ENCODE results near the gene CDKN2AIPNL.

The CDKN2AIPNL gene

GRCh38 chr5:134447815-134448520, 36.3 kb upstream of the CDKN2AIPNL start:
- no peak for DNase-seq
- H3K36me3 Mint-ChIP-seq: no peaks in the 10 kb centered on the region
- peaks cover 4% of the 10 kb centered on the region for H3K27me3 Mint-ChIP-seq
- H3K27ac Mint-ChIP-seq: no peak overlapping the region
- H3K9me3 Mint-ChIP-seq: no peaks in the 10 kb centered on the region
- CTCF ChIA-PET: no interaction called here
- H3K4me3 Mint-ChIP-seq: no peak overlapping the region
- H3K4me1 Mint-ChIP-seq: no peaks in the 10 kb centered on the region

GRCh38 chr5:134446938-134447337, 35.3 kb upstream of the CDKN2AIPNL start:
- H3K4me1 Mint-ChIP-seq: no peaks in the 10 kb centered on the region
- CTCF ChIA-PET: interaction anchor here (0.9 kb wide), 1 partner anchor 35 kb away, joined by 4 read pairs; the partner anchor contains the start of gene CDKN2AIPNL
- DNase-seq: no peak
- no peaks in the 10 kb centered on the region for H3K9me3 Mint-ChIP-seq
- no peaks in the 10 kb centered on the region for H3K36me3 Mint-ChIP-seq
- no peak overlapping the region for H3K27ac Mint-ChIP-seq
- H3K4me3 Mint-ChIP-seq: no peak overlapping the region
- peaks cover 4% of the 10 kb centered on the region for H3K27me3 Mint-ChIP-seq

- DNase-seq: no peak
- H3K27ac Mint-ChIP-seq: no peak overlapping the region
- peaks cover 8% of the 10 kb centered on the region for H3K27me3 Mint-ChIP-seq
- H3K4me1 Mint-ChIP-seq: no peaks in the 10 kb centered on the region
- H3K4me3 Mint-ChIP-seq: no peak overlapping the region
- no peaks in the 10 kb centered on the region for H3K9me3 Mint-ChIP-seq
- no peaks in the 10 kb centered on the region for H3K36me3 Mint-ChIP-seq
- CTCF ChIA-PET: interaction anchor here (0.9 to 1.0 kb wide), 2 partner anchors 20 to 34 kb away, joined by 3 to 4 read pairs; partner anchors contain the start of gene CDKN2AIPNL
Measured at GRCh38 chr5:134445856-134446818, 34.5 kb upstream of the CDKN2AIPNL start.

GRCh38 chr5:134444941-134445471, 33.3 kb upstream of the CDKN2AIPNL start:
- H3K27ac Mint-ChIP-seq: no peak overlapping the region
- CTCF ChIA-PET: interaction anchor here (1.0 kb wide), 1 partner anchor 21 kb away, joined by 3 read pairs; no protein-coding TSS in a partner anchor
- no peak overlapping the region for H3K4me3 Mint-ChIP-seq

GRCh38 chr5:134440201-134440755, 28.6 kb upstream of the CDKN2AIPNL start:
- H3K4me3 Mint-ChIP-seq: no peak overlapping the region
- peaks cover 12% of the 10 kb centered on the region for H3K27me3 Mint-ChIP-seq
- H3K27ac Mint-ChIP-seq: no peak overlapping the region
- no peak for DNase-seq
- H3K36me3 Mint-ChIP-seq: no peaks in the 10 kb centered on the region
- peaks cover 15% of the 10 kb centered on the region for H3K4me1 Mint-ChIP-seq
- CTCF ChIA-PET: no interaction called here
- H3K9me3 Mint-ChIP-seq: no peaks in the 10 kb centered on the region

More at GRCh38 chr5:134444941-134445471, 33.3 kb upstream of the CDKN2AIPNL start:
- no peak for DNase-seq
- Mint-ChIP-seq H3K27me3 (peaks cover 8% of the 10 kb centered on the region), H3K36me3 (no peaks in the 10 kb centered on the region), H3K9me3 (no peaks in the 10 kb centered on the region), H3K4me1 (no peaks in the 10 kb centered on the region)

GRCh38 chr5:134439210-134439654, 27.6 kb upstream of the CDKN2AIPNL start:
- Mint-ChIP-seq H3K9me3 (no peaks in the 10 kb centered on the region), H3K4me1 (peaks cover 15% of the 10 kb centered on the region), H3K27me3 (peaks cover 12% of the 10 kb centered on the region), H3K4me3 (no peak overlapping the region), H3K27ac (no peak overlapping the region), H3K36me3 (no peaks in the 10 kb centered on the region)
- DNase-seq: no peak
- CTCF ChIA-PET: no interaction called here

GRCh38 chr5:134438721-134439123, 27.0 kb upstream of the CDKN2AIPNL start:
- peaks cover 15% of the 10 kb centered on the region for H3K4me1 Mint-ChIP-seq
- H3K27ac Mint-ChIP-seq: no peak overlapping the region
- DNase-seq: no peak
- H3K36me3 Mint-ChIP-seq: no peaks in the 10 kb centered on the region
- no peaks in the 10 kb centered on the region for H3K9me3 Mint-ChIP-seq
- CTCF ChIA-PET: no interaction called here
- H3K27me3 Mint-ChIP-seq: peaks cover 10% of the 10 kb centered on the region
- no peak overlapping the region for H3K4me3 Mint-ChIP-seq

- H3K4me3 Mint-ChIP-seq: no peak overlapping the region
- H3K27me3 Mint-ChIP-seq: peaks cover 8% of the 10 kb centered on the region
- DNase-seq: no peak
- peaks cover 15% of the 10 kb centered on the region for H3K4me1 Mint-ChIP-seq
- H3K27ac Mint-ChIP-seq: no peak overlapping the region
- no peaks in the 10 kb centered on the region for H3K36me3 Mint-ChIP-seq
- CTCF ChIA-PET: interaction anchor here (0.6 to 1.9 kb wide), 2 partner anchors 73 to 90 kb away, joined by 3 to 8 read pairs; no protein-coding TSS in a partner anchor
- H3K9me3 Mint-ChIP-seq: no peaks in the 10 kb centered on the region
Measured at GRCh38 chr5:134437847-134438581, 26.3 kb upstream of the CDKN2AIPNL start.

GRCh38 chr5:134437340-134437846, 25.7 kb upstream of the CDKN2AIPNL start:
- Mint-ChIP-seq H3K4me3 (no peak overlapping the region), H3K4me1 (peaks cover 19% of the 10 kb centered on the region), H3K27me3 (peaks cover 12% of the 10 kb centered on the region), H3K9me3 (no peaks in the 10 kb centered on the region), H3K36me3 (no peaks in the 10 kb centered on the region), H3K27ac (no peak overlapping the region)
- CTCF ChIA-PET: interaction anchor here (0.6 to 1.9 kb wide), 2 partner anchors 74 to 90 kb away, joined by 3 to 8 read pairs; no protein-coding TSS in a partner anchor
- no peak for DNase-seq

GRCh38 chr5:134436523-134437339, 25.1 kb upstream of the CDKN2AIPNL start:
- H3K4me3 Mint-ChIP-seq: no peak overlapping the region
- no peaks in the 10 kb centered on the region for H3K9me3 Mint-ChIP-seq
- no peaks in the 10 kb centered on the region for H3K36me3 Mint-ChIP-seq
- H3K27me3 Mint-ChIP-seq: peaks cover 13% of the 10 kb centered on the region
- H3K4me1 Mint-ChIP-seq: peaks cover 19% of the 10 kb centered on the region
- peak overlapping the region; percentile 1 for H3K27ac Mint-ChIP-seq
- DNase-seq: peak; percentile 76
- CTCF ChIA-PET: interaction anchor here (0.6 to 1.9 kb wide), 3 partner anchors 19 to 91 kb away, joined by 3 to 8 read pairs (median 3); no protein-coding TSS in a partner anchor

- no peaks in the 10 kb centered on the region for H3K9me3 Mint-ChIP-seq
- H3K27me3 Mint-ChIP-seq: peaks cover 23% of the 10 kb centered on the region
- peaks cover 19% of the 10 kb centered on the region for H3K4me1 Mint-ChIP-seq
- H3K36me3 Mint-ChIP-seq: no peaks in the 10 kb centered on the region
- DNase-seq: no peak
- no peak overlapping the region for H3K27ac Mint-ChIP-seq
- H3K4me3 Mint-ChIP-seq: no peak overlapping the region
- CTCF ChIA-PET: interaction anchor here (0.6 kb wide), 1 partner anchor 17 kb away, joined by 3 read pairs; no protein-coding TSS in a partner anchor
Measured at GRCh38 chr5:134435560-134435959, 23.9 kb upstream of the CDKN2AIPNL start.

GRCh38 chr5:134432677-134433359, 21.1 kb upstream of the CDKN2AIPNL start:
- H3K4me1 Mint-ChIP-seq: peaks cover 19% of the 10 kb centered on the region
- no peak for DNase-seq
- H3K27me3 Mint-ChIP-seq: peaks cover 30% of the 10 kb centered on the region
- no peaks in the 10 kb centered on the region for H3K9me3 Mint-ChIP-seq
- no peaks in the 10 kb centered on the region for H3K36me3 Mint-ChIP-seq
- CTCF ChIA-PET: no interaction called here
- H3K27ac Mint-ChIP-seq: no peak overlapping the region
- H3K4me3 Mint-ChIP-seq: no peak overlapping the region

All from activated naive CD4-positive, alpha-beta T cell treated with anti-CD3 and anti-CD28 coated beads, Interleukin-2, amount 10 ng/mL, durations not matched to agents 7 days and 5 days (primary cell).